Right lobe of liver (tissue), 4 donors: ENCODE results near the gene TM2D3.

Source experiments
- CTCF ChIP-seq, 4 donors: fragments of 200-600 bp in 3 of 4; fragments of 450-650 bp in 1 of 4; IDR thresholded peaks; one replicate each; pipeline versions ENCODE4 v1.5.1 to v1.8.0; 2016 to 2022; ENCODE audit warnings: antibody characterized with exemption in 4 of 4, mild to moderate bottlenecking in 2 of 4
- POLR2A ChIP-seq: fragments of 450-650 bp; IDR thresholded peaks from one replicate; pipeline ENCODE4 v1.6.1; 2017; ENCODE audit warnings: antibody characterized with exemption, mild to moderate bottlenecking
- donor health status: DM: no; HTN: no; CAD: no.
- donor health status: DM: no; HTN: no; CAD: no.
- donor health status: DM: no; HTN: yes; CAD: no.

DNA sequence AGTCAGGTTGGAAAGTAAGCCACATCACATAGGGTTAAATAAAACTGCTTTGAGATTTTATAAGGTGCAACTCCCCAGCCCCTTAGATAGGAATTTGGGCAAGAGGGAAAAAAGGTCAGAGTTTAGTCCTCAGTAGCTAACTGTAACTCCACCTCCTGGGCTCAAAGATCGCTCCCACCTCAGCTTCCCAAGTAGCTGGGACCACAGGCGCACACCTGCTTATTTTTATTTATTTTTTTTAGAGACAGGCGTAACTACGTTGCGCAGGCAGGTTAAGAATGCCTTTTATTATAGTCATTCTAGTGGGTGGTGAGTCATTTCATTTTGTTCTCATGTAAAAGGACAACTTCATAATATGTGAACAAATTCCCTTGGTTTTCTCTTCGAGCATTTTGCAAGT is 14.7 kb downstream of the TM2D3 start:
- TF ChIP-seq CTCF (IDR thresholded peaks at IDR 0.05) (no peak), POLR2A (no peak)
